GDM1 (cell line): ENCODE results near the gene TANC2.

Source experiments
- DNase-seq: peaks from one replicate; lab custom pipeline; 2025; lab: John Stamatoyannopoulos, UW

Gene TANC2

GRCh38 chr17:62965686-62966425, at the start of gene TANC2:
TSS of gene TANC2 (plus strand) at chr17:62966235. CDS start at chr17:63009560, 43,325 bp downstream.
- peak; percentile 80 for DNase-seq

- no peak for DNase-seq
Observed at GRCh38 chr17:62916684-62917571, 49.1 kb upstream of the TANC2 start.

GRCh38 chr17:62919388-62919787, 46.6 kb upstream of the TANC2 start:
- no peak for DNase-seq

- DNase-seq: no peak
Observed at GRCh38 chr17:62920300-62920699, 45.7 kb upstream of the TANC2 start.

- no peak for DNase-seq
Observed at GRCh38 chr17:62921817-62922216, 44.2 kb upstream of the TANC2 start.

DNA sequence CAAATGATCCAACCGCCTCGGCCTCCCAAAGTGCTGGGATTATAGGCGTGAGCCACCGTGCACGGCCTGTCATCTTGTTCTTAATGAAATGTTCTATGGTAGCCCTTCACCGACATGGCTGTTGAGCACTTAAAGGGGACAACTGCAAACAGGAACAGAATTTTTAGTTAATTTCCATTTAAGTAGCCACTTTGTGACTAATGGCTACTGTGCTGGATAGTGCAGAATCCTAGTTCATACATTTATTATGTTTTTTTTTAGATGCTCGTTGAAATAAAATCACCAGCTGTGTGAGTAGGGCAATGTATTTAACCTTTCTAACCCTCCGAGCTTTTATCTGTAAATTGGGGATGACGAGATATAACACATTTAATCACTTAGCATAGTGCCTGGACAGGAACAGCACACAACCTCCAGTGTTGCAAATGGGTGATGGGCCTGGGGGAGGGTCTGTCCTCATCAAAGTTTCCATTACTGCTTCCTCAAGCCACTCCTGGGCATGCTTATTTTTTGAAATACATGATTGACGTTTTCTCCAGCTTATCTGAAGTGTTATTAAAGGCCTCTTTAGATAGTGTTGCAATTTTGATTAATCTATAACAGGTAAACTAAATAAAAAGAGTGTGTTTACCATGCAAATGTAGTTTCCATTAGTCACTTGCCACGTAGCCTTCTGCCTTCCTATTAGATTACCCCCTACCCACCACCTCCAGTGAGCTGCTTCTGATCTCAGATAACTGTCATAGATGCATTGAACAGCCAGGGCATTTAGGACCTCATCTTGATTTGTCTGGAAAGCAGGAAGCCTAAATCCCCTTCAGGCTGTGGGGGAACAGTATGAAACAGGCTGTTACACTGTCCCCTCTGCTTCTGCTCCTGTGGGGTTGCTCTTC, 42.5 kb upstream of the TANC2 start:
- DNase-seq: no peak

GRCh38 chr17:62925267-62925836, 40.7 kb upstream of the TANC2 start:
- no peak for DNase-seq

DNA sequence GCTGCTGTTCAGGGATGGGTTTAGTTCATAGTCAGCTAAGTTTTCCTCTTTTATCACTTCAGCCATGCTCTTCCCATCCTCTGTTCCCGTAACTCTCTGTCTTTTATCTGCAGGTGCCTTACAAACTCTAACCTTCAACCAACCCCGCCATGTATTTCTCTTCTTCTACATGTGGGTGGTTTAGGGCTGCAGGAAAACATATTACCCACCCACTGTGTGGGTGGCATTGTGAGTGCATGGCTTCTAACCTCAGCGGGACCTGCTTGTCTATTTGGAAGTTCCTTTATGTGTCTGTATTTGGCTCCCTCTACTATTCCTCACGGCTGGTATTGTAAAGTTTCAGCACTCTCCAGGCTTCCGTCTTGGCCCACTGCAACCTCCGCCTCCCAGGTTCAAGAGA, 39.0 kb upstream of the TANC2 start:
- no peak for DNase-seq

- DNase-seq: no peak
Observed at GRCh38 chr17:62929320-62929719, 36.7 kb upstream of the TANC2 start.

DNA sequence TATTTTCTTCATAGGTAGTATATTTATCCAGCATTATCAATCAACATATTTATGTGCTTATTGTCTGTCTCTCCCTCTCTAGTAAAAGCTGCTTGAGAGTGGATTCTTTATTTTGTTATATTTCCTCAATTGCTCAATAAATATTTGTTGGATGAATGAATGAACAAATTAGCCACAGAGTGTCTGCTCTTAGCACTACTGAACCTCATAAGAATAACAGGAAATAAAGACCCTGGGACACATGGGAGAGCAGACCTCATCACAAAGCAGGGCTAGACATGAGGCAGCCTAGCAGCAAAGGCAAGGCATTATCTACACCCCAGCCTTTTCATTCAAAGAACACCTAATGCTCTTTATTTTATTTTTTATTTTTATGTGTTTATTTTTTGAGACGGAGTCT, 34.9 kb upstream of the TANC2 start:
- no peak for DNase-seq

DNA sequence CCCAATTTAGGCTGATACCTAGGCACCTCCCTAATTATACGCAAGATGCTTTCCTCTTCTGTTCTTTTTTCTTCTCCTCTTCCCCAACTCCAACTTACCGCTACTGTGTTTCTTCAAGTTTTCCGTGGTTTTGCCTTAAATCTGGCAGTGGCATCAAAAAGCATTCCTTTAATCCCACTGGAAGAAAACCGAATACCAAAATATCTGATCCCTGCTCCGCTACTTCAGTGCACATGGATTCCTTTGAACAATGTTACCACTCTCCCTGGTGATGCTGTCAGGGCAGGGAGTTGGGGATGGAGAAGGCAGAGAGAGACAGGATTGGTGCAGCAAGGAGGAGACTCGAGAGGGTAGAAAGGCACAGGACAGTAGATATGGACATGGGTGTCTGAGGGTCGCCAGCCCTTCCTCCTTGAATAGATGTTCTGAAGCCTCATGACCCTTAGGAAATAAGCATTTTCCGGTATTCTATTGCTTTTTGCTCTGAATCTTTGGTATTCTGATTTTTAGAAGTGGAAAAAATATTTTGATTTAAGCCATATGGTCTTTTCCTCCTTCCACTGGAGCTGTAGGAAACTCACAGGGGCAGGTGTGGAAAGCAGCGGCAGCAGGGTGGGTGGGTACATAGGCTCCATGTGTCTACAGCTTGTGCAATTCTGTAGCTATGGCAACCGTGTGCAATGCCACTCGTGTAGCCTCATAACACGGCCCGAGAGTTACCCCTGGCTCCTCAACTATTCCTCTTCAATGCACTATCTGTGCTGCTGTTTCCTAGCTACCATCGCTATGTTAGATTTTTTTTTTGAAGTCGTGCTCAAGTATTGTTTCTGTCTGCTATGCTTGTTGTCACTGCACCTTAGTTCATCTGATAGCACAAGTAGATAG, 32.3 kb upstream of the TANC2 start:
- no peak for DNase-seq

GRCh38 chr17:62935098-62935497, 30.9 kb upstream of the TANC2 start:
- no peak for DNase-seq

DNA sequence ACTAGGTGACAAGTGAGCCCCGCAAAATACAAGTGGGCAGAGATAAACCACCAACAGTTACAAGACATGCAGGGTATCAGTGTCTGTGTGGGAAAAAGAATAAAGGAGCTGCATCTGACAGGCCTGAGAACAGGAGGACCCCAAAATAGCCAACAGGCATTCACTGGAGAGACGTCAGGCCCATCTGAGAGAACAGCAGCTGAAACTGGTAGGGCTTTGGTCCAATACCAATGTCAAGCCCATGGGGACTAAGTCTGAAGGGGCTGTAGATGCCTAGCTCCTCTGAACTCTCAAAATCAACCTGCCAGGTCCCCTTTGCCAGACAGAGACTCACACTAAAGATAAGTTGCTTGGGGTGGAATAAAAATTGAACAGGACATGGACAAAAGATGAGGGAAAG, 30.5 kb upstream of the TANC2 start:
- no peak for DNase-seq

DNA sequence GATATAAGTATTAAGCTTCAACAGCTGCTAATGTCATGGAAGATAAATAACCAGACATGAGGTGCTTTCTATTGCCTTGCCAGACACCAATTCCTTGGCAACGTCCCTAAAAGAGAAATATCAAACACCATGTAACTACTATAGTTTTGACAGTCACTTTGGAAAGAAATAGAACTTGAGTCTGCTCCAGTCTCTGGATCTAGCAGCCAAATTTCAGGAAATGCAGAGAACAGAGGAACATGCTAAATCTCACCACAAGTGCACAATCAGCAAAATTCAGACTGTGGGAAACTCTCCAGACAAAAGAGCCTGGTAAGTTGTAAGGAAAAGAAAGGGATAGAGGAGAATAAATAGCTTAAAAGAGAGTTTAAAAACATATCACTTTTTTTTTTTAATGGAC, 28.4 kb upstream of the TANC2 start:
- DNase-seq: no peak

GRCh38 chr17:62941358-62941991, 24.6 kb upstream of the TANC2 start:
- DNase-seq: no peak

- no peak for DNase-seq
Observed at GRCh38 chr17:62948370-62948769, 17.7 kb upstream of the TANC2 start.

- DNase-seq: no peak
Observed at GRCh38 chr17:62949036-62949435, 17.0 kb upstream of the TANC2 start.

- no peak for DNase-seq
Observed at GRCh38 chr17:62950067-62950466, 16.0 kb upstream of the TANC2 start.

DNA sequence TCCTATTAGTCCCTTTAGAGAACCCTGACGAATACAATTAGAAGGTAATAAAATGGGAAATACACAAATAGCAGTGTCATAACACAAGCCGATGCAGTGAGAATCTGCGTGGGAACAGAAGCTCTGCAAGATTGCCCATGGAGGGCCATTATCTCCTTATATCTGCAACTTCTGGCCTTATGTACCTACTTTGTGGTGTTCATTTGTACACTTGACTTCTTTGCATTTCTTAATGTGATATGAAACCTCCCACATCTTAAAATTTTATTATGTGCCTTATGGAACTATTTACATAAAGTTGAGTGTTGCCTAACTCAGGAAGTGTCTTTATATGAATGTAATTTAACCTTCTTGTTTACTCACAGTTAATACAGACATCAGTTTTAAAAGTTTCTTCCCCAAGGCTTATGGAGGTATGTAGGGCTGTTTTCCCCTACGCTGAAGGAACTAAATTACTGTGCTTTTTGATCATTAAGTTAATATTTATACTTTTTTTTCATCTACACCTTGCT, 10.1 kb upstream of the TANC2 start:
- DNase-seq: no peak

- DNase-seq: no peak
Observed at GRCh38 chr17:62963296-62963695, 2.7 kb upstream of the TANC2 start.
